Mononuclear cell (primary cell): ENCODE results near the gene ARSG. TPM values are rescaled to one million over a fixed set of nuclear protein-coding genes. Genes with fewer than 3 reads are reported as not detected.

Experiments used
- H3K27me3 ChIP-seq: 2 replicates; pipeline ENCODE4 v1.6.0; 2011; ENCODE audit warnings: low read length, control low read depth; ENCODE audit not compliant: insufficient read depth
- H3K4me1 ChIP-seq: 2 replicates; pipeline ENCODE4 v1.5.1; 2011; ENCODE audit warnings: mild to moderate bottlenecking, low read length, control low read depth; ENCODE audit not compliant: insufficient read depth
- H3K4me3 ChIP-seq: 2 replicates; pipeline ENCODE4 v1.5.1; 2011; ENCODE audit warnings: mild to moderate bottlenecking, low read length, moderate library complexity
- H3K9me3 ChIP-seq: 2 replicates; pipeline ENCODE4 v1.5.1; 2011; ENCODE audit warnings: low read depth, mild to moderate bottlenecking, control low read depth, low read length
- total RNA-seq: library from RNA; depleted of rRNA; stranded (reverse); fragments of >200 nt; gene quantifications from one replicate; pipeline ENCODE4 v1.2.3, GENCODE V29; 2012

The ARSG gene
- total RNA-seq, 1 donor = 18.5 TPM

DNA sequence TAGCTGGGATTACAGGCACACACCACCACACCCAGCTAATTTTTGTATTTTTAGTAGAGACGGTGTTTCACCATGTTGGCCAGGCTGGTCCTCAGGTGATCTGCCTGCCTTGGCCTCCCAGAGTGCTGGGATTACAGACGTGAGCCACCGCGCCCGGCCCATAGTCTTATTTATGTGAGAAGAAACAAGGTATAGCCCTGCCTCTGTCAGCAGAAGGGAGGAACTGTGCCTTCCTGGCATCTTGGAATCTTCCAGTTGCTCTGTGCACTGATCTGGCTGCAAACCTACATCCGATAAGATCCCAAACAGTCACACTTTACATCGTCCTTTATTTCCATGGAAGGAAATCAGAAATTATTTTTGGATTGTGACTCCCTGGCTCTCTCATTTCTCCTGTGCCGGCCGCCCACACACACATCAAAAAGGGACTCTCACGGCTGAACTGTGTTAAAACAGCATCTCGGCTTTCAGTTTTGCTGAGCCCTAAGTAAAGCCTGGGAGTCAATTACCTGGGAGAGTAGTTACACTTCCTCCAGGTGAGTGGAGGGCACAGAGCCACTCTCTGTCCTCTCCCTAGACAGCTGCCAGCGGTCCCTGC is 142.7 kb downstream of the ARSG start:
- H3K4me3 ChIP-seq = no peak overlapping the region
- no peaks in the 10 kb centered on the region for H3K9me3 ChIP-seq
- peaks cover 32% of the 10 kb centered on the region for H3K4me1 ChIP-seq
- H3K27me3 ChIP-seq = no peaks in the 10 kb centered on the region

DNA sequence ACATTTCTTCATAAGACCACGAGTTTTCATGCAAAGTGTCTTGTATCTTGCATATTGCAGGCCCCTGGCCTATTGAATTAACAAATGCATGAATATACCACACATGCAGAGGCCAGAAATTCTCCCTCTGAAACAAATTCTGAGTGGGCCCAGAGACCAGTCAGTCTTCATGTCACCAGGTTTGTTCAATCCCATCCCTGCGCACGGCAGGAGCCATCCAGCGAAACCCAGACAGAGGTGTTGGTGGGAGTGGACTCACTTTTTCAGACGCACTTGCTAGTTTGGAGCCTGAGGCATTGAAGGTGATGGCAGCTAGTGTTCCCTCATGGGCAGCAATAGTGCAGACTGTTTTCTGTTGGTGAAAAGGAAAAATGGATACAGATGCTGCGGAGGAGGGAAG is 144.1 kb downstream of the ARSG start:
- Histone ChIP-seq H3K9me3 (no peaks in the 10 kb centered on the region), H3K27me3 (no peaks in the 10 kb centered on the region), H3K4me1 (peaks cover 37% of the 10 kb centered on the region), H3K4me3 (no peak overlapping the region)

DNA sequence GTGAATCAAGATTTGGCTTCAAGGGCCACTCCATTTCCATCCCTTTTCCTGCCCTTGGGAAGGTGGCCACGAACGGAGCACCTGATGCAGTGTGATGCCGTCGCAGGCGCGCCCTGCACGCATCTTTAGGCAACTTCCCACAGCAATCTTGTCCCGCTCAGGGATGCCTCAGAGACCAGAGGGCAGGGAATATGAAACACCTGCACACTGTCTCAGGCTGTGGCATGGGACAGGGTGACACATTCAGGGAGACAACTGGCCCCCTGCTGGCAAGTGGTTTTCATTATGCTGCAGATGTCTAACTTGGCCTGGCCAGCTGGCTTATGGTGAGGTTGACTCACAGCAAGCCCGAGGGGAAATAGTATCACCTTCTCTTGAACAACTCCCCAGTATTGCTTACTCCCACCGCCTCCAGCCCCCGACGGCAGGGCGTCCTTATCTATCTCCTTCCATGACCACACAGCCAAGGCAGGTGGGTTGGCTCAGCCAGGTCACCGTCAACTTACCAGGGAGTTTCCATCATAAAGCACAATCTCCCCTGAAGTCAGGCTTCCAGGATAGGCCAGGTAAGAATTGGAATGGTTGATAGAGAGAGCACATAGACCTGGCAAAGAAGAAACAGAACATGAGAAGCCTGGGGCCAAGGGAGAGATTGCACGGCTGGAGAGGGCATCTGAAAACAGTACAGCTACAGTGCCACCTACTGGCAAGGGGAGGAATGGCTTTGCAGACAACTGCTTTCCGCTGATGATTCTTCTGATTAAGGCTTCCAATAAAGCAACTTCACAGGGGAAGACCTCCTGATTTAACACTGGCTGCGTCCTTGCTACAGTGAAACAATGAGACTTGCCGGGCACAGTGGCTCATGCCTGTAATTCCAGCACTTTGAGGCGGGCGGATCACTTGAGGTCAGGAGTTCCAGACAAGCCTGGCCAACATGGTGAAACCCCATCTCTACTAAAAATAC is 144.9 kb downstream of the ARSG start:
- Histone ChIP-seq H3K4me1 (peaks cover 45% of the 10 kb centered on the region), H3K9me3 (no peaks in the 10 kb centered on the region), H3K27me3 (no peaks in the 10 kb centered on the region), H3K4me3 (no peak overlapping the region)

DNA sequence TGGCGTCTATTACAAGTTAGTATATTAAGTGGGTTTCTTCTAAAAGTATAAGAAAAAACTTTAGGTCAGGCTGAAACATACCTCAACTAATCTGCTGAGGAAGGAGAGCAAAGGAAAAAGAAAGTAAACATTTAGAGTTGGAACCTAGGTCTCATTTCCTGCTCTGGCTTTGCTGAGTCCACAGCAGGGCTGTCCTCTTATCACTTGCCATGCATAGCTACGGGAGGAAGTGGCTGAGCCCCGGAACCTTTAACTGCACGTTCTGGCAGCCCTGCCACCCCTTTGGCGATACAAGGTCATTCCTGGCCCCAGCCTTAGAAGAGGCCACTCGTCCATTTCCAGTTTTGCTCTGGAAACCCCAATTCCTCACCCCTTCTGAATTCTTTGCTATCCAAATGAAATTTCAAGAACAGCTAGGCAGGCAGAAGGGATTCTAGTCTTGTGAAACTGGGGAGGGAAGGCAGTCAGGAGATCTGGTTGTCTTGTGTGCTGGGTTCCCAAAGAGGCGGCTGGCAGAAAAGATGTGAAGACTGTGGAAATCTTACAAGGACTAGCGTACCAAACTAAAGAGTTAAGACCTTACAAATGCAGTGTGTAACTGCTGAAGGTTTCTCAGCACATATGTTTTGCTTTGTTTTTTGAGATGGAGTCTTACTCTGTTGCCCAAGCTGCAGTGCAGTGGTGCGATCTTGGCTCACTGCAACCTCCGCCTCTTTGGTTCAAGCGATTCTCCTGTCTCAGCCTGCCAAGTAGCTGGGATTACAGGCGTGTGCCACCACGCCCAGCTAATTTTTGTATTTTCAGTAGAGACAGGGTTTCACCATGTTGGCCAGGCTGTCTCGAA is 146.9 kb downstream of the ARSG start:
- Histone ChIP-seq H3K4me3 (peak overlapping the region; percentile 16), H3K27me3 (no peaks in the 10 kb centered on the region), H3K4me1 (peaks cover 62% of the 10 kb centered on the region)

DNA sequence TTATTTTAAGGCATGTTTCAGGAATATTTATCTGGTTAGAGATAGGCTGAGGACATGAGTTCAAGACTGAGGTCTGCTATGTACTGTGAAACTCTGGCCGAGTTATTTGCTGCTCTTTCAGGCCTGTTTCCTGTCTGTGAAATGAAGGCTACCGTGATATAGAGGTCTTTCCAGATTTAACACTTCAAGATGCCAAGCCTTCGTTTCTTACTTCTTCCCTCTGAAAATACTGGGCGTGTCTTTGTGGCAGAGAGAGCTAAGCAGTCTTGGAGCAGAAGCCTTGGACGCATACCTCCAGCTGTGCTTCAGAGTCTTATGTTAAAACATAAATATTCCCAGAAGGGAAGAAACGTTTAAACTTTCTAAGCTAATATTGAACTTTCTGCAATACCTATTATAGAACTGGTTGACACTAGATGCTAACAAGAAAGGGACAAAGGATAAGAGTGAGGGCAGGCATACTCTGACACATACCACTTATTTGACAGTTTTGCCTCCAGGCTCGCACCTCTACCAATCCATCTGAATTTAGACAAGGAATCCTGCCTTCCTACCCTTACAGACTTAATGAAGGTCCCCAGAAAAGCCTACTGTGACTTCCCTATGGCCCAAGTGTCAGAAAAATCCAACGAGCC is 148.5 kb downstream of the ARSG start:
- peaks cover 62% of the 10 kb centered on the region for H3K4me1 ChIP-seq
- no peaks in the 10 kb centered on the region for H3K9me3 ChIP-seq
- H3K4me3 ChIP-seq = no peak overlapping the region
- no peaks in the 10 kb centered on the region for H3K27me3 ChIP-seq

More for the DNA sequence above, 146.9 kb downstream of the ARSG start:
- H3K9me3 ChIP-seq = no peaks in the 10 kb centered on the region

DNA sequence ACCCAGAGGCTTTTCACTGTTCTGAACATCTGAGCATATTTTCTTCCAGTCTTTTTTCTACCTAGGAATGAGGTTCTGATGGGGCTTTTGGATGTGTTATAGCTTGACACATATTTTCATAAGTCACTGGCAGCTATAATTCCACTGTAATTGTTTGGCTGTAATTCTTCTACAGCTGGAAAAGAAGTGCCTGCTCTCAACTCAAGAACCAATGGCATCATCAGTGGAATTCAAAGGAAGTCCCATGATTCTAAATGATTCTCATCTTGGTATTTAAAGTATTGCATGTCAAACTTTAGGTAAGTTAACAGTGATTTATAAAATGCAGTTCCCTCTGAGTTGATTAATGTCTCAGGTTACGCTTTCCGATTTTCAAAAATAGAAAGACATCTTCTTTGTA is 149.2 kb downstream of the ARSG start:
- H3K4me1 ChIP-seq = peaks cover 62% of the 10 kb centered on the region

DNA sequence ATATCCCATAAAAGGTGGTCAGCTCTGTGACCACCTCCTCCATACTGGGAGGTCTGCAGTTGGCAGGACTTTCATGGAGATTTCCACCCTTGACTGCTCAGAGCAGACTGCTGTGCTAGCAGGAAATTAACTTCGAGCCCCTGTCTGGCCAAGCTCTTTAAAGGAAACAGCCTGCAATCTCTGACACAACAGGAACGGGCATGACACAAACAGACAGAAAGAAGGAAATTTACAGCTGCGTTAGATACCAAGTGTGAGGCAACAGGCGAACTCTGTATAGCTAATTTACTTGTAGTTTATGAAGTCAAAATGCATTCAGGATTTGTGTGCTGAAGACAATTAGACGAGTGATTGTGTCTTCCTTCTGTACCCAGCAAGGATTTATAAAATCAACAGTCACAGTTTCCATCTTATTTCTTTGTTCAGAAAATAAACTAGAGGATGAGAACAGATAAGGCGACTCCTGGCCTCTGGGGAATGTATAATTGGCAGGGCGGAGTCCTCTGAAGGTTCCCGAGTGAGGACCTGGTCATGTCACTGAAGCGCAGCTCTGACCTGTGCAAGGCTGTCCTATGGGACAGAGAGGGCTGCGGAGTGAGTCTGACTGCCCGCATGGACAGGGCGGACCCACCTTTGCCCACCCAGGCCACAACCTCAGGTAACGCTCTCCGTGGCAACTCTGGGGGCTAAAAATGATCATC is 149.9 kb downstream of the ARSG start:
- Histone ChIP-seq H3K27me3 (no peaks in the 10 kb centered on the region), H3K4me1 (peaks cover 57% of the 10 kb centered on the region), H3K4me3 (no peak overlapping the region), H3K9me3 (no peaks in the 10 kb centered on the region)

More for the DNA sequence above, 149.2 kb downstream of the ARSG start:
- no peaks in the 10 kb centered on the region for H3K9me3 ChIP-seq
- H3K27me3 ChIP-seq = no peaks in the 10 kb centered on the region
- no peak overlapping the region for H3K4me3 ChIP-seq

DNA sequence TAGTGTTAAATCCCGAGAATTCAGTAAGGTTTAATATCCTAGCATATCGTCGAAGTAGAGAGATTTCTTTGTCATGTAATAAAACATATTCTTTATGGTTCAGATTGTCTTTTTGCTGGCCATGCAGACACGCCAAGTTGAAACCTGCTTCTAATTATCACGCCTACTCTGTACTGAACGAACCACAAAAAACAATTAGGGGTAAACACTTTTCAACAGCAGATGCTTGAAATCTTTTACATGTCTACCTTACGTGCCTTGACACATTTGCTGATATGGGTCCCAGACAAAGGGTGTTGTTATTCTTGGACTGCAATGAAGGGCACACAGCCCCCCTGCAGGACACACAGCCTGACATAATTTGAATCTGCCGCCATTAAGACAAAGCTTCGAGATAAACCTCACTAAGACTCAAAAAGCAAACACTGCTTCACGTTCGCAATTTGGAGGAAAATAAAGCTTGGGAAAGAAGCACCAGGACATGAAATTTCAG is 152.7 kb downstream of the ARSG start:
- H3K4me3 ChIP-seq = no peak overlapping the region
- peaks cover 30% of the 10 kb centered on the region for H3K4me1 ChIP-seq
- H3K27me3 ChIP-seq = no peaks in the 10 kb centered on the region
- no peaks in the 10 kb centered on the region for H3K9me3 ChIP-seq

DNA sequence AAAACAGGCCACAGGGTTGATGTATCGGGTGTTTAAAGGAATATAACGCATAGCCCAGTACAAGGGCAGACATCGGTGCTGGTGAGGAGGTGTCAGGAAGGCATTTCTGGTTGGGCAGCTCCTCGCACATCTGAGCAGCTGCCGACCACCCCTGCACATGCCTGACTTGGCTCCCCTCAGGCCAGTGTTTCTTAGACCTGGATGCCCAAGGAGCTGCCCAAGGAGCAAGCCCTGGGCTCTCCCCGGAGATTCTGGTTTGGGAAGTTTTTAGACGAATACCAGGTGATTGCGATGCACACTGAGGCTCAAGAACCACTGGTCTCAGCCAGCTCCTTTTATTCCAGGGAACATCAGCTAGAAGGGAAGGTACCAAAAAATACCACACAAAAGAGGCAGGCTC is 154.4 kb downstream of the ARSG start:
- peaks cover 22% of the 10 kb centered on the region for H3K4me1 ChIP-seq
- no peak overlapping the region for H3K4me3 ChIP-seq
- no peaks in the 10 kb centered on the region for H3K27me3 ChIP-seq
- H3K9me3 ChIP-seq = no peaks in the 10 kb centered on the region

DNA sequence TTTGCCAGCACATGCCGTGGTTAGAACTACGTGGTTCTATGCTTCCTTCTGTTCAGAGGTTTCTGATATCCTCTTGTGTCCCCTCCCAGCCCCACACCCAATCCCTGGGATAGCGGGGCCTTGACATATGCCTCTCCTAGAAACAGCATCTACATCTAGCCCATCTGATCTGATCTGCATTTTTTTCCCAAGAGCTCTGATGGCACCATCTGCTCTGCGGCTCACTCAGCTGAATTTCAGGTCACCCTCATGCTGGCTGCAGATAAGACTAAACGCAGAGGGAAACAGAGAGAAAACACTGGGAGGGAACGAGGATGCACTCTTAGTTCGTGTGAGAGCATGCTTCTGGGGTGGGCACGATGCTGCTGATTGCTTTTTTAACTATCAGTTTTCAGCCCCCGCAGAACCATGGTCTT is 155.3 kb downstream of the ARSG start:
- Histone ChIP-seq H3K4me3 (no peak overlapping the region), H3K27me3 (no peaks in the 10 kb centered on the region), H3K9me3 (no peaks in the 10 kb centered on the region), H3K4me1 (peaks cover 13% of the 10 kb centered on the region)

DNA sequence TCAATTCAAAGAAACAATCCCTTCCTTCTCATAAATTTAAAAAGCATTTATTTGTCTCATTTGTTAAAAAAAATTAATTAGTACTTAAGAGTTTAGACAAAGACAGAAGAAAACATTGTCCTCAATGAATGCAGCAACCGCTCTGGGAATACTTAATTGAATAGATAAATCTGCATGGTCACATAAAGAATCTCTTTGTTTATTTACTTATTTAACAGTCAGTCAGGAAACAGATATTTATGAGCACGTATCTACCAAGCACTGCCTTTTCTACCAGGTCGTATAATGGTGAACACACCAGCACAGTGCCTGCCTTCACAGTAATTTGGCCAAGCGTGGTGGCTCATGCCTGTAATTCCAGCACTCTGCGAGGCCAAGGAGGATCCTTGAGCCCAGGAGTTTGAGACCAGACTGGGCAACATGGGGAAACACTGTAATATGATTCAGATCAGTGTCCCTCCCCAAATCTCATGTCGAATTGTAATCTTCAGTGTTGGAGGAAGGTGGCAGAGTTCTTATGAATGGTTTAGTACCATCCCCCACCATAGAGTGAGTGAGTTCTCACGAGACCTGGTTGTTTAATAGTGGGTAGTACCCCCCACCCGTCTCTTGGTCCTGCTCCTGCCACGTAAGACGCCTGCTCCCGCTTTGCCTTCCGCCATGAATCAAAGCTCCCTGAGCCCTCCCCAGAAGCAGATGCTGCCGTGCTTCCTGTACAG is 157.9 kb downstream of the ARSG start:
- Histone ChIP-seq H3K4me3 (no peak overlapping the region), H3K4me1 (no peaks in the 10 kb centered on the region), H3K9me3 (no peaks in the 10 kb centered on the region), H3K27me3 (no peaks in the 10 kb centered on the region)

DNA sequence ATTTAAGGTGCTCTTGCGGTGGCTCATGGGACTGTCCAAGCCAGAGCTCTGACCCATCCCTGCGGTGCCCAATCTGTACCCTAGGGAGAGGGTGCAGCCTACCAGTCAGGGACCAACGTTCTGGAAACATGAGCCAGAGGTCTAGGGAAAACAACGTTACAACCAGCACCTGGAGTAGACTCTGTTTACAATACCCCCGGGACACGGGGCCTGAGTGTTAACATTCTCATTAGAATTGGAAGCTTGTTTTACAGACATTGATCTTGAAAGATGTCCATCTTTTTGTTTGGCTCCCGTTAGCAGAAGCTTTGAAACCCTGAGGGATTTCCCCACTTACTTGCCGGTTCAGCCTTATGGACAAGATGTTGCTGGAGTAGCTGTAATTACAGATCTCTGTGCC is 159.1 kb downstream of the ARSG start:
- H3K27me3 ChIP-seq = no peaks in the 10 kb centered on the region
- H3K9me3 ChIP-seq = no peaks in the 10 kb centered on the region
- no peak overlapping the region for H3K4me3 ChIP-seq

DNA sequence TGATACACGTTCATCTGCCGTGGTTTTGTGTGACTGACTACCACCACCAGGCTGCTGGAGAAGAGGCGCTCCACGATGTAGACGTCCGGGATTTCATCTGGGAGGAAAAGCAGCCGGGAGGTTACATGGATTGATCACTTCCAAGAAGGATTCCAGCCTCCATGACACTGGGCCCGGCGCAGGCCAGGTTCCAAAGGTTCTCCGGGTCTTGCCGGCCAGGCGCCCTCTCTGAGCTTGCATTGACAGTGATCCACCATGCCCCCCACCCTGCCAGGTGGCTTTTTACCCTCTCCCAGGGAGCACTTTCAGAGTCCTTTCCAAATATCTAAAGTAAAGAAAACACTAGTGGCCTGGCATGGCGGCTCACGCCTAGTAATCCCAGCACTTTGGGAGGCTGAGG is 159.5 kb downstream of the ARSG start:
- Histone ChIP-seq H3K27me3 (no peaks in the 10 kb centered on the region), H3K4me3 (no peak overlapping the region), H3K9me3 (no peaks in the 10 kb centered on the region), H3K4me1 (peaks cover 12% of the 10 kb centered on the region)

More for the DNA sequence above, 159.1 kb downstream of the ARSG start:
- peaks cover 8% of the 10 kb centered on the region for H3K4me1 ChIP-seq
